HepG2 (cell line): ENCODE measurements around the gene SYNJ2. TPM values are rescaled to one million over a fixed set of nuclear protein-coding genes. Genes with fewer than 3 reads are reported as not detected.

Experiments used
- ATAC-seq: fragments of 200-7000 bp; cut with Tn5 transposase; 3 replicates; pipeline ENCODE4 v1.9.1; 2020; ENCODE audit warnings: mild to moderate bottlenecking, moderate library complexity
- BruUV-seq: library from RNA; stranded (reverse); fragments of 400-500 nt; replicated peaks from 2 replicates; lab custom pipeline; 2021; lab: Mats Ljungman, UMichigan
- CTCF ChIA-PET: fragments of 300-600 bp; formaldehyde crosslinking; extraction: SDS; loops from one replicate; lab custom pipeline; 2021; ENCODE audit warnings: low total read pairs, inconsistent platforms, low intra/inter-chr PET ratio; lab: Yijun Ruan, JAX
- POLR2A ChIA-PET: fragments of 350-600 bp; sonication (Branson Sonifier 250); formaldehyde crosslinking; loops from one replicate; lab custom pipeline; 2020; ENCODE audit warnings: antibody characterized with exemption, inconsistent platforms; lab: Yijun Ruan, JAX
- DNase-seq: peaks from one replicate; pipeline ENCODE4 v3.0.0-alpha.2; 2015; ENCODE audit warnings: low spot score
- FAIRE-seq: peaks from 3 replicates; lab custom pipeline; 2011; peaks lifted over from hg19 to GRCh38; lab: Jason Lieb, UNC
- H2AFZ ChIP-seq: one replicate; pipeline ENCODE4 v1.6.1; 2011; ENCODE audit warnings: low read length, inconsistent platforms
- H3K27ac ChIP-seq: fragments of 300-600 bp; 3 replicates; pipeline ENCODE4 v1.8.0; 2011; ENCODE audit warnings: mixed run types, mild to moderate bottlenecking, mixed read lengths, low read length, inconsistent platforms; ENCODE audit not compliant: insufficient read depth; ENCODE audit errors: extremely low read length
- H3K27me3 ChIP-seq, 2 experiments: fragments of 200-600 bp in 1 of 2; 2 replicates in 1 of 2; 3 replicates in 1 of 2; pipeline versions ENCODE4 v1.6.0 to v1.8.0; 2011; ENCODE audit warnings: low read length in 2 of 2, mild to moderate bottlenecking in 2 of 2, moderate library complexity in 2 of 2, inconsistent platforms in 1 of 2; ENCODE audit not compliant: insufficient read depth in 2 of 2, control insufficient read depth in 1 of 2
- H3K36me3 ChIP-seq, 2 experiments: fragments of 200-600 bp in 1 of 2; replicated peaks in 1 of 2; 2 replicates in 1 of 2; 3 replicates in 1 of 2; pipeline versions ENCODE4 v1.5.1 to v1.8.0; 2011; ENCODE audit warnings: low read length in 2 of 2, inconsistent platforms in 1 of 2; ENCODE audit not compliant: insufficient read depth in 2 of 2, control insufficient read depth in 1 of 2
- H3K4me1 ChIP-seq: 2 replicates; pipeline ENCODE4 v1.5.1; 2012; ENCODE audit warnings: low read length, inconsistent platforms; ENCODE audit not compliant: insufficient read depth
- H3K4me2 ChIP-seq: 2 replicates; pipeline ENCODE4 v1.6.0; 2011; ENCODE audit warnings: low read depth, low read length, inconsistent platforms
- H3K4me3 ChIP-seq, 3 experiments: fragments of 200-600 bp in 1 of 3; sonication (generic), shearing (Covaris generic) in 1 of 3; replicated peaks in 1 of 3; 2 replicates each; pipeline ENCODE4 v1.5.1; 2011 to 2016; ENCODE audit warnings: low read length in 3 of 3, inconsistent platforms in 2 of 3, low read depth in 2 of 3, mild to moderate bottlenecking in 2 of 3, control low read depth in 1 of 3, mixed read lengths in 1 of 3; ENCODE audit not compliant: insufficient read depth in 1 of 3
- H3K79me2 ChIP-seq: one replicate; pipeline ENCODE4 v1.6.1; 2011; ENCODE audit warnings: low read length, inconsistent platforms; ENCODE audit not compliant: insufficient read depth
- H3K9ac ChIP-seq: 2 replicates; pipeline ENCODE4 v1.6.0; 2011; ENCODE audit warnings: mild to moderate bottlenecking, low read depth, low read length, inconsistent platforms; ENCODE audit not compliant: insufficient read depth
- H3K9me3 ChIP-seq: 2 replicates; pipeline ENCODE4 v1.5.1; 2012; ENCODE audit warnings: mild to moderate bottlenecking, low read length
- H4K20me1 ChIP-seq: 2 replicates; pipeline ENCODE4 v1.6.0; 2011; ENCODE audit warnings: inconsistent platforms, mild to moderate bottlenecking, low read length, moderate library complexity; ENCODE audit not compliant: insufficient read depth
- ATAD3A ChIP-seq: sonication (generic); formaldehyde crosslinking; IDR thresholded peaks from 2 replicates; pipeline ENCODE4 v1.4.0; 2020; ENCODE audit warnings: missing genetic modification reagents
- ATF7 ChIP-seq, 2 experiments: fragments of 450-650 bp in 1 of 2; sonication (generic) in 1 of 2; formaldehyde crosslinking in 1 of 2; IDR thresholded peaks; 2 replicates each; pipeline versions ENCODE4 v1.4.0 to v1.6.1; 2016 to 2020; ENCODE audit warnings: antibody characterized with exemption in 1 of 2, mild to moderate bottlenecking in 1 of 2, missing genetic modification reagents in 1 of 2
- CEBPB ChIP-seq: IDR thresholded peaks from 2 replicates; pipeline ENCODE4 v1.6.1; 2011; ENCODE audit warnings: low read depth, low read length, improper control_type of control experiment, borderline replicate concordance
- KLF12 ChIP-seq: sonication (generic); formaldehyde crosslinking; IDR thresholded peaks from 2 replicates; pipeline ENCODE4 v1.4.0; 2020; ENCODE audit warnings: missing genetic modification reagents, borderline replicate concordance
- ZKSCAN8 ChIP-seq: IDR thresholded peaks from 2 replicates; pipeline ENCODE4 v1.6.1; 2016; ENCODE audit warnings: borderline replicate concordance, missing genetic modification reagents, missing compliant biosample characterization
- ZNF207 ChIP-seq: fragments of 450-650 bp; IDR thresholded peaks from 2 replicates; pipeline ENCODE4 v1.6.1; 2016; ENCODE audit warnings: antibody characterized with exemption, borderline replicate concordance
- ZNF441 ChIP-seq: sonication (generic); formaldehyde crosslinking; IDR thresholded peaks from 2 replicates; pipeline ENCODE4 v1.7.0; 2021; ENCODE audit warnings: missing genetic modification reagents, borderline replicate concordance
- WGBS: methylation state at CpG from one replicate; pipeline ENCODE4 v1.1.6; 2017; ENCODE audit warnings: low lambda C conversion rate; 5-methylcytosine and 5-hydroxymethylcytosine counted together
- in situ Hi-C: cut with HindIII; loops from 2 replicates; pipeline ENCODE4 v1.10.0; 2017; ENCODE audit warnings: low pct_unique_long_range_greater_than_20kb; ENCODE audit not compliant: extremely low pct_ligation_motif_present
- intact Hi-C: fragments of 100-400 bp; cut with micrococcal nuclease; formaldehyde crosslinking; loops from one replicate; pipeline ENCODE4 v1.10.0; 2022; ENCODE audit not compliant: unreplicated experiment
- polyA plus RNA-seq, 8 experiments: library from polyadenylated mRNA; depleted of rRNA in 3 of 8; stranded (reverse) in 7 of 8; unstranded in 1 of 8; fragments of >200 nt; fragmentation: Illumina TruSeq in 4 of 8; extraction: Trizol in 4 of 8; gene quantifications; 2 replicates each; pipeline versions ENCODE4 v1.2.1 to v1.2.3, GENCODE V29; 2011 to 2016; ENCODE audit warnings: low read depth in 4 of 8, missing spikeins in 1 of 8, mixed read lengths in 1 of 8; ENCODE audit not compliant: insufficient read depth in 1 of 8
- total RNA-seq, 5 experiments: library from RNA; depleted of rRNA; stranded (reverse); fragments of >200 nt; fragmentation: Illumina TruSeq; extraction: Trizol; gene quantifications; 2 replicates each; pipeline ENCODE4 v1.2.3, GENCODE V29; 2016; ENCODE audit warnings: low read depth in 1 of 5
- TF ChIP-seq, protein P1 (sequence below): IDR thresholded peaks from 2 replicates; pipeline ENCODE4 v1.6.1; 2012; ENCODE audit warnings: low read depth, low read length, improper control_type of control experiment
- TF ChIP-seq, protein P2 (sequence below): sonication (generic); formaldehyde crosslinking; IDR thresholded peaks from 2 replicates; pipeline ENCODE4 v1.5.1; 2020; ENCODE audit warnings: mild to moderate bottlenecking, moderate library complexity, missing genetic modification reagents
- TF ChIP-seq, protein P3 (sequence below): IDR thresholded peaks from 2 replicates; pipeline ENCODE4 v1.6.1; 2016; ENCODE audit warnings: missing biosample characterization, missing genetic modification reagents, low read depth
- TF ChIP-seq, protein P4 (sequence below): sonication (generic); formaldehyde crosslinking; IDR thresholded peaks from 2 replicates; pipeline ENCODE4 v1.4.0; 2020; ENCODE audit warnings: missing genetic modification reagents, mild to moderate bottlenecking, borderline replicate concordance

Gene SYNJ2
- total and polyA plus RNA-seq, 2 of the 13 experiments (the other 11 are each of a cell fraction or from before 2014, with no cell fraction given), result 39.1 to 57.6 TPM

DNA sequence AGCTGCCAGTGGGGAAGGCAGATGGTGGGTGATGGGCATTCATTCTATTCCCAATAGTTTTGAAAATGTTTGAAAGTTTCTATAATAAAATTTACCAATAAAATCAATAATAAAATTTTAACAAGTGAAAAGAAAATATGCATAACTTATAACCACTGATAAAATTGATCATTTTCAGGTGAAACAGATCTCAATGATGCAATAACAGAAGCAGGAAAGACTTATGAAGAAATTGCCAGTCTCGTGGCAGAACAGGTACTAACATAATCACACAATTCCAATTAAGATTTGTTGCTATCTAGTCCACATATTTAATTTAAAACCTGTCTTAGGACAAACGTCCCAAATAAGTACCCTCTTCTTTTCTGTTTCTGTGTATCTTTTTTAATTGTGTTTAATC, 45.9 kb upstream of the SYNJ2 start:
- Histone ChIP-seq H3K27me3 (no peaks in the 10 kb centered on the region), H3K4me1 (no peaks in the 10 kb centered on the region), H3K9me3 (no peaks in the 10 kb centered on the region), H3K4me2 (no peak overlapping the region), H3K9ac (no peak overlapping the region), H3K36me3 (peaks cover 22 to 74% of the 10 kb centered on the region in 2 experiments), H3K4me3 (no peak overlapping the region), H2AFZ (no peak overlapping the region), H3K27ac (no peak overlapping the region), H3K79me2 (no peaks in the 10 kb centered on the region), H4K20me1 (no peaks in the 10 kb centered on the region)
- CTCF ChIA-PET, result no interaction called here
- ATAC-seq (no peak), DNase-seq (no peak), FAIRE-seq (no peak)
- TF ChIP-seq ATF7 (IDR thresholded peaks at IDR 0.05), result peak; percentile 49; the same call in 1 of the 2 replicates
- TF ChIP-seq ATF7 (CRISPR knock-in tag; IDR thresholded peaks at IDR 0.05), result no peak
- no peak for TF ChIP-seq ZNF441 (CRISPR knock-in tag)
- TF ChIP-seq KLF12 (CRISPR knock-in tag), result no peak
- TF ChIP-seq, protein P1, sequence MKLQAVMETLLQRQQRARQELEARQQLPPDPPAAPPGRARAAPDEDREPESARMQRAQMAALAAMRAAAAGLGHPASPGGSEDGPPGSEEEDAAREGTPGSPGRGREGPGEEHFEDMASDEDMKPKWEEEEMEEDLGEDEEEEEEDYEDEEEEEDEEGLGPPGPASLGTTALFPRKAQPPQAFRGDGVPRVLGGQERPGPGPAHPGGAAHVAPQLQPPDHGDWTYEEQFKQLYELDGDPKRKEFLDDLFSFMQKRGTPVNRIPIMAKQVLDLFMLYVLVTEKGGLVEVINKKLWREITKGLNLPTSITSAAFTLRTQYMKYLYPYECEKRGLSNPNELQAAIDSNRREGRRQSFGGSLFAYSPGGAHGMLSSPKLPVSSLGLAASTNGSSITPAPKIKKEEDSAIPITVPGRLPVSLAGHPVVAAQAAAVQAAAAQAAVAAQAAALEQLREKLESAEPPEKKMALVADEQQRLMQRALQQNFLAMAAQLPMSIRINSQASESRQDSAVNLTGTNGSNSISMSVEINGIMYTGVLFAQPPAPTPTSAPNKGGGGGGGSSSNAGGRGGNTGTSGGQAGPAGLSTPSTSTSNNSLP, result no peak
- no peak for TF ChIP-seq ZKSCAN8 (CRISPR knock-in tag)
- peak; percentile 68 for TF ChIP-seq CEBPB
- 65% methylated on average over 2 of the region's 2 CpGs for WGBS
- POLR2A ChIA-PET, result no interaction called here
- no TSS peak for BruUV-seq
- in situ Hi-C loops (no loop called here), intact Hi-C loops (no loop called here)

DNA sequence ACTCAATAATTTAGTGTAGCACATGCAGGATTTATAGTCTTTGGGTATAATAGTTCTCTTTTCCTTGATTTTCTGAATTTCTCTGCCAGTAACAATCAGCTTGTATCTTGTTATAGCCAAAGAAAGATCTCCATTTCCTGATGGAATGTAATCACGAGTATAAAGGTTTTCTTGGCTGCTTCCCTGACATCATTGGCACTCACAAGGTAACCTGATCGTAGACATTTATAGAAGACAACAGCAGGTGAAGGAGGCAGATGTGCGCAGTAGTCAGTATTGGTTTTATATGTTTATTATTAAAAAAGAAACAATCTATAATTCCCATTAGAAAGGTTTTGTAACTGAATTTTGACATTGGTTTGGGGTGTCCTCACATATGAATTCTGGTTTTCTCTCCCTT, 44.3 kb upstream of the SYNJ2 start:
- H3K4me2 ChIP-seq, result no peak overlapping the region
- no peaks in the 10 kb centered on the region for H3K9me3 ChIP-seq
- no peak overlapping the region for H3K27ac ChIP-seq
- in situ Hi-C loops (no loop called here), intact Hi-C loops (no loop called here)
- H3K79me2 ChIP-seq, result no peaks in the 10 kb centered on the region
- FAIRE-seq (no peak), DNase-seq (no peak), ATAC-seq (no peak)
- no peak overlapping the region for H2AFZ ChIP-seq
- no peak overlapping the region for H3K4me3 ChIP-seq
- H3K27me3 ChIP-seq, result no peaks in the 10 kb centered on the region
- ChIA-PET POLR2A (no interaction called here), CTCF (no interaction called here)
- H3K36me3 ChIP-seq, result peaks cover 27 to 80% of the 10 kb centered on the region in 2 experiments
- 93% methylated on average over 3 of the region's 3 CpGs for WGBS
- BruUV-seq, result no TSS peak
- H3K9ac ChIP-seq, result no peak overlapping the region
- H3K4me1 ChIP-seq, result no peaks in the 10 kb centered on the region
- H4K20me1 ChIP-seq, result no peaks in the 10 kb centered on the region
- TF ChIP-seq ZNF207 (no peak), ATAD3A (CRISPR knock-in tag) (no peak)
- TF ChIP-seq, protein P2, sequence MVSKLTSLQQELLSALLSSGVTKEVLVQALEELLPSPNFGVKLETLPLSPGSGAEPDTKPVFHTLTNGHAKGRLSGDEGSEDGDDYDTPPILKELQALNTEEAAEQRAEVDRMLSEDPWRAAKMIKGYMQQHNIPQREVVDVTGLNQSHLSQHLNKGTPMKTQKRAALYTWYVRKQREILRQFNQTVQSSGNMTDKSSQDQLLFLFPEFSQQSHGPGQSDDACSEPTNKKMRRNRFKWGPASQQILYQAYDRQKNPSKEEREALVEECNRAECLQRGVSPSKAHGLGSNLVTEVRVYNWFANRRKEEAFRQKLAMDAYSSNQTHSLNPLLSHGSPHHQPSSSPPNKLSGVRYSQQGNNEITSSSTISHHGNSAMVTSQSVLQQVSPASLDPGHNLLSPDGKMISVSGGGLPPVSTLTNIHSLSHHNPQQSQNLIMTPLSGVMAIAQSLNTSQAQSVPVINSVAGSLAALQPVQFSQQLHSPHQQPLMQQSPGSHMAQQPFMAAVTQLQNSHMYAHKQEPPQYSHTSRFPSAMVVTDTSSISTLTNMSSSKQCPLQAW (CRISPR knock-in tag), result no peak
- TF ChIP-seq, protein P3, sequence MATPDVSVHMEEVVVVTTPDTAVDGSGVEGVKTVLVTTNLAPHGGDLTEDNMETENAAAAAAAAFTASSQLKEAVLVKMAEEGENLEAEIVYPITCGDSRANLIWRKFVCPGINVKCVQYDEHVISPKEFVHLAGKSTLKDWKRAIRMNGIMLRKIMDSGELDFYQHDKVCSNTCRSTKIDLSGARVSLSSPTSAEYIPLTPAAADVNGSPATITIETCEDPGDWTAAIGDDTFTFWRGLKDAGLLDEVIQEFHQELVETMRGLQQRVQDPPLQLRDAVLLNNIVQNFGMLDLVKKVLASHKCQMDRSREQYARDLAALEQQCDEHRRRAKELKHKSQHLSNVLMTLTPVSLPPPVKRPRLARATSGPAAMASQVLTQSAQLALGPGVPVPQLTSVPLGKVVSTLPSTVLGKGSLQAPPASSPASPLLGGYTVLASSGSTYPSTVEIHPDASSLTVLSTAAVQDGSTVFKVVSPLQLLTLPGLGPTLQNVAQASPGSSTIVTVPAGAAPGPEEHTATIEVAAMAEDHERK (CRISPR knock-in tag), result no peak
- TF ChIP-seq, protein P4, sequence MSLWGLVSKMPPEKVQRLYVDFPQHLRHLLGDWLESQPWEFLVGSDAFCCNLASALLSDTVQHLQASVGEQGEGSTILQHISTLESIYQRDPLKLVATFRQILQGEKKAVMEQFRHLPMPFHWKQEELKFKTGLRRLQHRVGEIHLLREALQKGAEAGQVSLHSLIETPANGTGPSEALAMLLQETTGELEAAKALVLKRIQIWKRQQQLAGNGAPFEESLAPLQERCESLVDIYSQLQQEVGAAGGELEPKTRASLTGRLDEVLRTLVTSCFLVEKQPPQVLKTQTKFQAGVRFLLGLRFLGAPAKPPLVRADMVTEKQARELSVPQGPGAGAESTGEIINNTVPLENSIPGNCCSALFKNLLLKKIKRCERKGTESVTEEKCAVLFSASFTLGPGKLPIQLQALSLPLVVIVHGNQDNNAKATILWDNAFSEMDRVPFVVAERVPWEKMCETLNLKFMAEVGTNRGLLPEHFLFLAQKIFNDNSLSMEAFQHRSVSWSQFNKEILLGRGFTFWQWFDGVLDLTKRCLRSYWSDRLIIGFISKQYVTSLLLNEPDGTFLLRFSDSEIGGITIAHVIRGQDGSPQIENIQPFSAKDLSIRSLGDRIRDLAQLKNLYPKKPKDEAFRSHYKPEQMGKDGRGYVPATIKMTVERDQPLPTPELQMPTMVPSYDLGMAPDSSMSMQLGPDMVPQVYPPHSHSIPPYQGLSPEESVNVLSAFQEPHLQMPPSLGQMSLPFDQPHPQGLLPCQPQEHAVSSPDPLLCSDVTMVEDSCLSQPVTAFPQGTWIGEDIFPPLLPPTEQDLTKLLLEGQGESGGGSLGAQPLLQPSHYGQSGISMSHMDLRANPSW (CRISPR knock-in tag), result no peak
